GM23338 (cell line): ENCODE data around the gene MARCOL. TPM values are rescaled to one million over a fixed set of nuclear protein-coding genes. Genes with fewer than 3 reads are reported as not detected.
A peak's percentile ranks its signal among the peaks of the same experiment; 100 is the strongest.
"Not testable (repeated sequence)": the region's sequence is repeated elsewhere in the genome, so short reads cannot be mapped to it uniquely, and the experiment has no call there.

Experiments
- ATAC-seq: fragments of 200-7000 bp; cut with Tn5 transposase; 3 replicates; pipeline ENCODE4 v1.9.1; 2020
- DNase-seq: peaks from one replicate; pipeline ENCODE4 v3.0.0-alpha.2; 2015; ENCODE audit warnings: low spot score
- H2AFZ ChIP-seq: fragments of 200-600 bp; sonication (generic); 2 replicates; pipeline ENCODE4 v1.8.0; 2016; ENCODE audit warnings: antibody characterized with exemption, mild to moderate bottlenecking, moderate library complexity
- H3F3A ChIP-seq: fragments of 200-600 bp; sonication (generic); replicated peaks from 2 replicates; pipeline ENCODE4 v1.8.0; 2017; ENCODE audit warnings: antibody characterized with exemption, mixed run types, low read depth
- H3K27ac ChIP-seq: fragments of 200-600 bp; sonication (generic); 2 replicates; pipeline ENCODE4 v1.6.1; 2016; ENCODE audit warnings: low read depth
- H3K27me3 ChIP-seq: fragments of 200-600 bp; sonication (generic); 2 replicates; pipeline ENCODE4 v1.8.0; 2016; ENCODE audit warnings: mild to moderate bottlenecking, mixed run types, moderate library complexity; ENCODE audit not compliant: insufficient read depth
- H3K36me3 ChIP-seq: fragments of 200-600 bp; sonication (generic); 2 replicates; pipeline ENCODE4 v1.8.0; 2016; ENCODE audit warnings: mild to moderate bottlenecking; ENCODE audit not compliant: insufficient read depth
- H3K4me1 ChIP-seq: fragments of 200-600 bp; sonication (generic); 2 replicates; pipeline ENCODE4 v1.8.0; 2016; ENCODE audit warnings: mild to moderate bottlenecking, moderate library complexity; ENCODE audit not compliant: insufficient read depth
- H3K4me2 ChIP-seq: fragments of 200-600 bp; sonication (generic); 2 replicates; pipeline ENCODE4 v1.7.1; 2017; ENCODE audit warnings: mixed run types
- H3K4me3 ChIP-seq: fragments of 200-600 bp; sonication (generic); 2 replicates; pipeline ENCODE4 v1.6.1; 2016; ENCODE audit warnings: mixed run types
- H3K79me2 ChIP-seq: fragments of 200-600 bp; sonication (generic); replicated peaks from 2 replicates; pipeline ENCODE4 v1.8.0; 2017; ENCODE audit warnings: mild to moderate bottlenecking; ENCODE audit not compliant: insufficient read depth
- H3K9me2 ChIP-seq: fragments of 200-600 bp; sonication (generic); 2 replicates; pipeline ENCODE4 v1.8.0; 2017; ENCODE audit not compliant: insufficient read depth
- H4K20me1 ChIP-seq: fragments of 200-600 bp; sonication (generic); replicated peaks from 2 replicates; pipeline ENCODE4 v1.8.0; 2017; ENCODE audit warnings: mild to moderate bottlenecking; ENCODE audit not compliant: insufficient read depth
- H3K27ac Mint-ChIP-seq: 2 replicates; pipeline ENCODE4 v1.8.0; 2020; ENCODE audit warnings: inconsistent platforms, mild to moderate bottlenecking, moderate library complexity, mixed read lengths
- H3K27me3 Mint-ChIP-seq: 3 replicates; pipeline ENCODE4 v1.8.0; 2022; ENCODE audit warnings: low read depth, mild to moderate bottlenecking, moderate library complexity, mixed read lengths, inconsistent platforms; ENCODE audit not compliant: insufficient read depth, poor library complexity
- H3K36me3 Mint-ChIP-seq: 3 replicates; pipeline ENCODE4 v1.8.0; 2021; ENCODE audit warnings: low read depth, mild to moderate bottlenecking, inconsistent platforms, moderate library complexity, mixed read lengths
- H3K4me1 Mint-ChIP-seq: 3 replicates; pipeline ENCODE4 v1.8.0; 2020; ENCODE audit warnings: mild to moderate bottlenecking, inconsistent platforms, mixed read lengths
- H3K4me3 Mint-ChIP-seq: 3 replicates; pipeline ENCODE4 v1.8.0; 2021; ENCODE audit warnings: moderate library complexity, mild to moderate bottlenecking, inconsistent platforms, mixed read lengths
- H3K9me3 Mint-ChIP-seq: 3 replicates; pipeline ENCODE4 v1.8.0; 2020; ENCODE audit warnings: moderate library complexity, mild to moderate bottlenecking, inconsistent platforms, mixed read lengths
- CTCF ChIP-seq, 2 experiments: fragments of 200-600 bp in 1 of 2; sonication (generic) in 1 of 2; conservative IDR thresholded peaks; 2 replicates each; pipeline versions ENCODE4 v1.5.1 to v1.6.1; 2016 to 2017; ENCODE audit warnings: antibody characterized with exemption in 2 of 2, low read depth in 2 of 2, mild to moderate bottlenecking in 2 of 2, moderate library complexity in 1 of 2
- ZNF114 ChIP-seq: fragments of 250-450 bp; sonication (Bioruptor Pico); IDR thresholded peaks from 2 replicates; pipeline ENCODE4 v1.5.0; 2020; ENCODE audit warnings: mild to moderate bottlenecking, moderate library complexity
- polyA plus RNA-seq: library from polyadenylated mRNA; unstranded; fragments of >200 nt; fragmentation: Nextera tagmentation; extraction: Ambion mirVana; gene quantifications from 2 replicates; pipeline ENCODE4 v1.2.1, GENCODE V29; 2016
- small RNA-seq: library from RNA; depleted of rRNA; stranded (forward); fragments of <200 nt; gene quantifications from one replicate; pipeline ENCODE3, GENCODE V24; 2014; ENCODE audit warnings: low replicate concordance
- total RNA-seq: library from RNA; depleted of rRNA; stranded (reverse); fragments of >200 nt; shearing (Covaris generic); gene quantifications from 2 replicates; pipeline ENCODE4 v1.2.3, GENCODE V29; 2014; rRNA removed

The MARCOL gene
- total and polyA plus RNA-seq, 2 experiments from 2014 or later: not detected

- peak overlapping the region; percentile 32; the same call in 1 of the 2 replicates for H3K4me3 ChIP-seq
- not testable (repeated sequence) for H3K27me3 ChIP-seq, H3K36me3 Mint-ChIP-seq
Measured at GRCh38 chr5:148280893-148281292, 42.6 kb downstream of the MARCOL start.

GRCh38 chr5:148281336-148281735 lies 43.0 kb downstream of the MARCOL start:
- peak overlapping the region; percentile 55 for H3K4me2 ChIP-seq
- peaks cover 16% of the 10 kb centered on the region; the same call in 2 of the 3 replicates for H3K9me3 Mint-ChIP-seq
- H3K4me3 ChIP-seq: peak overlapping the region; percentile 32; the same call in 1 of the 2 replicates
- peaks cover 11% of the 10 kb centered on the region for H3K4me1 Mint-ChIP-seq
- H3K27ac ChIP-seq, H4K20me1 ChIP-seq, H3K27me3 Mint-ChIP-seq, H3K4me3 Mint-ChIP-seq, H3K27me3 ChIP-seq, DNase-seq, H3K79me2 ChIP-seq, H3K36me3 Mint-ChIP-seq, H3F3A ChIP-seq, H3K9me2 ChIP-seq, ATAC-seq, H3K36me3 ChIP-seq: not testable (repeated sequence)
- peak overlapping the region; percentile 34; the same call in 1 of the 2 replicates for H3K27ac Mint-ChIP-seq
- H3K4me1 ChIP-seq: peaks cover 13% of the 10 kb centered on the region
- peak overlapping the region; percentile 94 for H2AFZ ChIP-seq

More at GRCh38 chr5:148280893-148281292, 42.6 kb downstream of the MARCOL start:
- not testable (repeated sequence) for H3K9me2 ChIP-seq, H3K27me3 Mint-ChIP-seq, ATAC-seq, H4K20me1 ChIP-seq, H3K27ac ChIP-seq, H3K4me3 Mint-ChIP-seq, H3K27ac Mint-ChIP-seq, H3K79me2 ChIP-seq, H3F3A ChIP-seq, H3K36me3 ChIP-seq
- peaks cover 11% of the 10 kb centered on the region for H3K4me1 Mint-ChIP-seq
- DNase-seq: peak; percentile 44
- peaks cover 16% of the 10 kb centered on the region; the same call in 2 of the 3 replicates for H3K9me3 Mint-ChIP-seq
- H3K4me2 ChIP-seq: peak overlapping the region; percentile 55
- H3K4me1 ChIP-seq: peaks cover 13% of the 10 kb centered on the region
- H2AFZ ChIP-seq: peak overlapping the region; percentile 94

- no peaks in the 10 kb centered on the region for H3K4me1 ChIP-seq
- no peak overlapping the region for H3K4me2 ChIP-seq
- no peaks in the 10 kb centered on the region for H3K79me2 ChIP-seq
- H3K27me3 Mint-ChIP-seq: no peaks in the 10 kb centered on the region
- H3K27me3 ChIP-seq: no peaks in the 10 kb centered on the region
- no peaks in the 10 kb centered on the region; the same call in 2 of the 3 replicates for H3K9me3 Mint-ChIP-seq
- H3F3A ChIP-seq: no peaks in the 10 kb centered on the region
- H4K20me1 ChIP-seq: no peaks in the 10 kb centered on the region
- H3K9me2 ChIP-seq: no peaks in the 10 kb centered on the region
- H3K4me3 Mint-ChIP-seq: no peak overlapping the region
- DNase-seq (peak; percentile 79), ATAC-seq (peak; percentile 94)
- no peaks in the 10 kb centered on the region for H3K36me3 Mint-ChIP-seq
- no peak overlapping the region for H3K4me3 ChIP-seq
- TF ChIP-seq ZNF114 (CRISPR knock-in tag): no peak
- TF ChIP-seq CTCF (conservative IDR thresholded peaks at IDR 0.05; ENCODE audit: low read depth in 2 of 2): peak; percentile 73 to 74
- H3K27ac ChIP-seq: no peak overlapping the region
- H3K27ac Mint-ChIP-seq: peak overlapping the region; percentile 57
- no peak overlapping the region for H2AFZ ChIP-seq
- peaks cover 5% of the 10 kb centered on the region for H3K4me1 Mint-ChIP-seq
- H3K36me3 ChIP-seq: no peaks in the 10 kb centered on the region
Measured at GRCh38 chr5:148290271-148291195, 52.2 kb downstream of the MARCOL start.

Small RNAs within 50 kb of the gene (small RNA-seq; reads per million reads assigned to genes)
- not detected for gene HMGN1P16

Other genes starting within 250 kb of the MARCOL start
- 1.5 and 4.5 TPM in 2 replicates for gene SPINK5, start 174.5 kb upstream of the MARCOL start, total RNA-seq
- gene SPINK5, start 174.5 kb upstream of the MARCOL start, polyA plus RNA-seq: 6.9 and 8.8 TPM in 2 replicates
- not detected in 2 replicates for gene SPINK14, start 70.0 kb upstream of the MARCOL start, total RNA-seq
- gene SPINK14, start 70.0 kb upstream of the MARCOL start, polyA plus RNA-seq: not detected in 2 replicates
- not detected in 2 replicates for gene SPINK6, start 35.5 kb upstream of the MARCOL start, total RNA-seq
- gene SPINK6, start 35.5 kb upstream of the MARCOL start, polyA plus RNA-seq: 0.53 TPM in 1 of 2 replicates, not detected in the other
- not detected in 2 replicates for gene SPINK13, start 30.3 kb downstream of the MARCOL start, total RNA-seq
- gene SPINK13, start 30.3 kb downstream of the MARCOL start, polyA plus RNA-seq: 0.49 TPM in 1 of 2 replicates, not detected in the other
- not detected in 2 replicates for gene SPINK7, start 73.9 kb downstream of the MARCOL start, total RNA-seq
- gene SPINK7, start 73.9 kb downstream of the MARCOL start, polyA plus RNA-seq: not detected in 2 replicates
- gene SPINK9, start 97.0 kb downstream of the MARCOL start, total RNA-seq: not detected in 2 replicates
- not detected in 2 replicates for gene SPINK9, start 97.0 kb downstream of the MARCOL start, polyA plus RNA-seq
- gene FBXO38, start 145.4 kb downstream of the MARCOL start, total RNA-seq: 45.6 and 63.9 TPM in 2 replicates
- gene FBXO38, start 145.4 kb downstream of the MARCOL start, polyA plus RNA-seq: 12.0 and 13.3 TPM in 2 replicates